Loucy (cell line): ENCODE data around the gene THEM4.

Source experiments
- H2AFZ ChIP-seq: fragments of 200-600 bp; sonication (generic); 2 replicates; pipeline ENCODE4 v1.6.0; 2016; ENCODE audit warnings: antibody characterized with exemption, mild to moderate bottlenecking, low read length, moderate library complexity
- H3F3A ChIP-seq: fragments of 200-600 bp; 2 replicates; pipeline ENCODE4 v1.6.0; 2016; ENCODE audit warnings: antibody characterized with exemption, low read depth, mild to moderate bottlenecking
- H3K27me3 ChIP-seq: fragments of 200-600 bp; sonication (generic); 2 replicates; pipeline ENCODE4 v1.6.1; 2014; ENCODE audit warnings: low read length, mild to moderate bottlenecking; ENCODE audit not compliant: insufficient read depth, poor library complexity, severe bottlenecking
- H3K36me3 ChIP-seq: fragments of 200-600 bp; sonication (generic); 2 replicates; pipeline ENCODE4 v1.6.1; 2016; ENCODE audit warnings: low read length; ENCODE audit not compliant: insufficient read depth
- H3K4me1 ChIP-seq: fragments of 200-600 bp; sonication (generic); 2 replicates; pipeline ENCODE4 v1.5.1; 2014; ENCODE audit warnings: low read length, mild to moderate bottlenecking; ENCODE audit not compliant: insufficient read depth, poor library complexity, severe bottlenecking
- H3K4me2 ChIP-seq: fragments of 200-600 bp; sonication (generic); 2 replicates; pipeline ENCODE4 v1.6.0; 2014; ENCODE audit warnings: antibody characterized with exemption, low read length, low read depth, mild to moderate bottlenecking; ENCODE audit not compliant: poor library complexity, severe bottlenecking
- H3K4me3 ChIP-seq: fragments of 200-600 bp; sonication (generic); 2 replicates; pipeline ENCODE4 v1.5.1; 2014; ENCODE audit warnings: low read length, mild to moderate bottlenecking, mixed read lengths; ENCODE audit not compliant: poor library complexity, severe bottlenecking
- H3K79me2 ChIP-seq: fragments of 200-600 bp; sonication (generic); 2 replicates; pipeline ENCODE4 v1.6.1; 2014; ENCODE audit warnings: low read length; ENCODE audit not compliant: insufficient read depth
- H3K9ac ChIP-seq: fragments of 200-600 bp; sonication (generic); 2 replicates; pipeline ENCODE4 v1.6.0; 2014; ENCODE audit warnings: mild to moderate bottlenecking, low read depth, low read length, moderate library complexity; ENCODE audit not compliant: poor library complexity, severe bottlenecking
- H3K9me2 ChIP-seq: fragments of 200-600 bp; sonication (generic); replicated peaks from 2 replicates; pipeline ENCODE4 v1.6.1; 2016; ENCODE audit warnings: low read depth, low read length, mixed read lengths
- H3K9me3 ChIP-seq: fragments of 200-600 bp; sonication (generic); 2 replicates; pipeline ENCODE4 v1.6.1; 2014; ENCODE audit warnings: mild to moderate bottlenecking, antibody characterized with exemption, low read length, low read depth; ENCODE audit not compliant: insufficient read depth
- H4K20me1 ChIP-seq: fragments of 200-600 bp; sonication (generic); 2 replicates; pipeline ENCODE4 v1.6.0; 2014; ENCODE audit warnings: antibody characterized with exemption, low read length, mild to moderate bottlenecking; ENCODE audit not compliant: insufficient read depth, poor library complexity, severe bottlenecking
- CTCF ChIP-seq: fragments of 200-600 bp; sonication (generic); conservative IDR thresholded peaks from 2 replicates; pipeline ENCODE4 v1.5.1; 2014; ENCODE audit warnings: mild to moderate bottlenecking, antibody characterized with exemption, low read length
- EZH2phosphoT487 ChIP-seq: fragments of 200-600 bp; IDR thresholded peaks from 2 replicates; pipeline ENCODE4 v1.6.1; 2018; ENCODE audit warnings: antibody characterized with exemption, mild to moderate bottlenecking, moderate library complexity, borderline replicate concordance

Gene THEM4

GRCh38 chr1:151846686-151847237 is 62.5 kb downstream of the THEM4 start:
- Histone ChIP-seq H4K20me1 (no peaks in the 10 kb centered on the region), H3K27me3 (no peaks in the 10 kb centered on the region), H3K4me3 (no peak overlapping the region), H3K4me2 (no peak overlapping the region), H3K4me1 (no peaks in the 10 kb centered on the region), H2AFZ (peak overlapping the region; percentile 59; the same call in 1 of the 2 replicates), H3K9me2 (no peaks in the 10 kb centered on the region), H3K36me3 (no peaks in the 10 kb centered on the region), H3K79me2 (no peaks in the 10 kb centered on the region), H3F3A (no peaks in the 10 kb centered on the region), H3K9me3 (no peaks in the 10 kb centered on the region), H3K9ac (no peak overlapping the region)
- no peak for TF ChIP-seq EZH2phosphoT487
- no peak for TF ChIP-seq CTCF

- Histone ChIP-seq H3K27me3 (no peaks in the 10 kb centered on the region), H3K4me2 (no peak overlapping the region), H2AFZ (peak overlapping the region; percentile 59; the same call in 1 of the 2 replicates), H3K79me2 (no peaks in the 10 kb centered on the region), H3K4me1 (no peaks in the 10 kb centered on the region), H3K9me2 (no peaks in the 10 kb centered on the region), H3K9me3 (no peaks in the 10 kb centered on the region), H3K9ac (no peak overlapping the region), H4K20me1 (no peaks in the 10 kb centered on the region), H3K4me3 (no peak overlapping the region), H3K36me3 (no peaks in the 10 kb centered on the region), H3F3A (no peaks in the 10 kb centered on the region)
- no peak for TF ChIP-seq EZH2phosphoT487
- no peak; the same call in 1 of the 2 replicates for TF ChIP-seq CTCF
Observed at GRCh38 chr1:151846062-151846568, 63.2 kb downstream of the THEM4 start.

GRCh38 chr1:151843398-151843797 is 65.9 kb downstream of the THEM4 start:
- H3K9ac ChIP-seq, result no peak overlapping the region
- no peaks in the 10 kb centered on the region for H3K36me3 ChIP-seq
- H3K27me3 ChIP-seq, result no peaks in the 10 kb centered on the region
- no peak for TF ChIP-seq EZH2phosphoT487
- no peak for TF ChIP-seq CTCF
- no peaks in the 10 kb centered on the region for H3K79me2 ChIP-seq
- no peak overlapping the region for H2AFZ ChIP-seq
- H3K4me3 ChIP-seq, result no peak overlapping the region
- no peaks in the 10 kb centered on the region for H3K9me3 ChIP-seq
- H3F3A ChIP-seq, result no peaks in the 10 kb centered on the region
- H3K4me1 ChIP-seq, result no peaks in the 10 kb centered on the region
- H4K20me1 ChIP-seq, result no peaks in the 10 kb centered on the region
- no peak overlapping the region for H3K4me2 ChIP-seq
- H3K9me2 ChIP-seq, result no peaks in the 10 kb centered on the region
